Epithelial cell of esophagus (primary cell): ENCODE results near the gene TTC33.
"Not testable (repeated sequence)": the region's sequence is repeated elsewhere in the genome, so short reads cannot be mapped to it uniquely, and the experiment has no call there.

Experiments used
- DNase-seq: peaks from one replicate; pipeline ENCODE4 v3.0.0; 2010; ENCODE audit warnings: low read depth
- H3K4me3 ChIP-seq: 2 replicates; pipeline ENCODE4 v1.5.1; 2011; ENCODE audit warnings: mild to moderate bottlenecking, low read length, control low read depth
- TF ChIP-seq, protein P1 (sequence below): IDR thresholded peaks from 2 replicates; pipeline ENCODE4 v1.5.1; 2011; ENCODE audit warnings: low read depth, mild to moderate bottlenecking, low read length, control low read depth, inconsistent platforms; ENCODE audit not compliant: insufficient read depth; ENCODE audit errors: missing control alignments

Gene TTC33

DNA sequence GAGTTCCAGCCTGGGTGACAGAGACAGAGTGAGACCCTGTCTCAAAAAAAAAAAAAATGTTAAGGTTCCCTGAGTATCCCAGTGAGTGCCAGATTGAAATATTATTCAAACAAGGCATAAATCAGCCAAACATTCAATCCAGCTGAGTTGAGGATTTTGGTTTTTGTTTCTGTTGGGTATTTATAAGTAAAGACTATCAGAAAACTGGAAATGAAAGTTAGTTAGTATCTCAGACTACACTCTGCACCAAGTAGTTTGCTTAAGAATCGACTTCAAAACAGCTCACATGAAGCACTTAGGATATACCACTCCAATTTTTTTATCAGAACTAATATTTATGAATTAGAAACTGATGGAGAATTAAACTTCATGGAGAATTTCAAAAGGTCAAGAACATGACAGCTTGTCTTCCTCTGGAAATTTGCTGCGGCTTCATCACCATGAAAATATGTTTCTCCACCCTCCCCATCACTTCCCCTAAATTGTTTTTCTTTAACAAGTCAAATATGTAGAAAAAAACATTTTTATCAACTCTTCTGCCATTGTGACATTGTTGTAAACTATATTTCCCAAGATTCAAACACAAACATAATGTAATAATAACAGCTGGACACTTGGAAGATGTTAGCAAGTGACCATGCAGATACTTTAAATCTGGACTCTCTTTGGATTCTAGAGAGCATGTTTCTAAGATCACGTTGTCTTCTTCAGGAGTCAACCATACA, 186.1 kb downstream of the TTC33 start:
- DNase-seq = no peak
- TF ChIP-seq, protein P1, sequence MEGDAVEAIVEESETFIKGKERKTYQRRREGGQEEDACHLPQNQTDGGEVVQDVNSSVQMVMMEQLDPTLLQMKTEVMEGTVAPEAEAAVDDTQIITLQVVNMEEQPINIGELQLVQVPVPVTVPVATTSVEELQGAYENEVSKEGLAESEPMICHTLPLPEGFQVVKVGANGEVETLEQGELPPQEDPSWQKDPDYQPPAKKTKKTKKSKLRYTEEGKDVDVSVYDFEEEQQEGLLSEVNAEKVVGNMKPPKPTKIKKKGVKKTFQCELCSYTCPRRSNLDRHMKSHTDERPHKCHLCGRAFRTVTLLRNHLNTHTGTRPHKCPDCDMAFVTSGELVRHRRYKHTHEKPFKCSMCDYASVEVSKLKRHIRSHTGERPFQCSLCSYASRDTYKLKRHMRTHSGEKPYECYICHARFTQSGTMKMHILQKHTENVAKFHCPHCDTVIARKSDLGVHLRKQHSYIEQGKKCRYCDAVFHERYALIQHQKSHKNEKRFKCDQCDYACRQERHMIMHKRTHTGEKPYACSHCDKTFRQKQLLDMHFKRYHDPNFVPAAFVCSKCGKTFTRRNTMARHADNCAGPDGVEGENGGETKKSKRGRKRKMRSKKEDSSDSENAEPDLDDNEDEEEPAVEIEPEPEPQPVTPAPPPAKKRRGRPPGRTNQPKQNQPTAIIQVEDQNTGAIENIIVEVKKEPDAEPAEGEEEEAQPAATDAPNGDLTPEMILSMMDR = no peak
- no peak overlapping the region for H3K4me3 ChIP-seq

DNA sequence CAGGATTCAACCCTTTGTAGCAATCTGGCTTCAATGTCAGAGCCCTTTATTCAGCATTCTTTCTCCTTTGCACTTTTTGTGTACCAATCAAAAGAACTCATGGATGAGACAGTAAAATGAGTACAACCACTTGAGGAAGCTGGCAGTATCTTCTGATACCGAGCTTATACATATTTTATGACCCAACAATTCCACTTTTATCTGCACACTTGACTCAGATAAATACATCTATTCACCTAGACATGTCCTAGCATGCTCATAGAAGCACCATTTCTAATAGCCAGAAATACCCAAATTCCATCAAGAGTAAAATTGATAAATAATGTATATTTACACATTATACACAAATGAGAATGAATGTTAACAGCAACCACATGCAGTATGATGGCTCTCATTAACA, 187.2 kb downstream of the TTC33 start:
- peak; percentile 44 for DNase-seq
- TF ChIP-seq, protein P1 = no peak

DNA sequence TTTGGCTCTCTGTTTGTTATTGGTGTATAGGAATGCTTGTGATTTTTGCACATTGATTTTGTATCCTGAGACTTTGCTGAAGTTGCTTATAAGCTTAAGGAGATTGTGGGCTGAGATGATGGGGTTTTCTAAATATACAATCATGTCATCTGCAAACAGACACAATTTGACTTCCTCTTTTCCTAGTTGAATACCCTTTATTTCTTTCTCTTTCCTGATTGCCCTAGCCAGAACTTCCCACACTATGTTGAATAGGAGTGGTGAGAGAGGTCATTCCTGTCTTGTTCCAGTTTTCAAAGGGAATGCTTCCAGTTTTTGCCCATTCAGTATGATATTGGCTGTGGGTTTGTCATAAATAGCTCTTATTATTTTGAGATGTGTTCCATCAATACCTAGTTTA, 192.6 kb downstream of the TTC33 start:
- H3K4me3 ChIP-seq, DNase-seq: not testable (repeated sequence)

More for the DNA sequence above, 187.2 kb downstream of the TTC33 start:
- no peak overlapping the region for H3K4me3 ChIP-seq

DNA sequence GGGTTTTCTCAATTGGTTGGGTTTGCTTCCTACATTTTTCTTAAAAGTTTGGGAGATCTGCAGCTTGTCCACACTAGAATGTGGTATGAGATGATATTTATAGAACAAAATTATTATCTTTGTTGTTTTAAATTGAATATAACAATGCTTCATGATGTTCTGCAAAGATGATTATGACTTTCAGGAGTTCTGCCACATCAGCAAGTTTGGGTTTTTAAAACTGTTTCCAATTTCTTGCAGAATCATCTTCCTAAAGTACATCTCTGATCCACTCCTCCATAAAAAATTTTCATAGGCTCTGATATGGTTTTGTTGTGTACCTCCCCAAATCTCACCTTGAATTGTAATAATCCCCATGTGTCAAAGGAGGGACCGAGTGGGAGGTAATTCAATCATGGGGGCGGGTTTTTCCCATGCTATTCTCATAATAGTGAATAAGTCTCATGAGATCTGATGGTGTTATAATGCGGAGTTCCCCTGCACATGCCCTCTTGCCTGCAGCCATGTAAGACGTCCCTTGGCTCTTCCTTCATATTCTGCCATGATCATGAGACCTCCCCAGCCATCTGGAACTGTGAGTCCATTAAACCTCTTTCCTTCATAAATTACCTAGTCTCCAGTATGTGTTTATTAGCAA, 195.2 kb downstream of the TTC33 start:
- DNase-seq = no peak
- TF ChIP-seq, protein P1 = no peak
- no peak overlapping the region for H3K4me3 ChIP-seq

DNA sequence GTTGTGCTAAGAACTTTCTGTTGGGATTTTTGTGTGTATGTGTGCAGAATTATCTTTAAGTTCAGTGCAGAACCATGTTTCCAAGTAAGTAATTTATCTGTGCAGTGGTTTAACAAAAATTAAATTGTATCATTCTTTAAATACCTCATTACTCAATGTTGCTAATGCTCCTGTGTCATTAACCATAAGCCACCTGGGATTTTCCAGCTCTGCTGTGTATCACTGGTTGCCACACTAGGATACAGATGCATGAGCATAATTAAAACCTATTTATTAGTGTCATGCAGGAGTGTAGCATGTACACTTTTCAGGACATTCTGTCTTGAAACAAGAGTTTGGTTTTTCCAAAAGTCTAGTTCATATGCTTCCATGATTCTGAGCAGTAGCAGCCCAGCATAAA, 196.5 kb downstream of the TTC33 start:
- no peak for DNase-seq

DNA sequence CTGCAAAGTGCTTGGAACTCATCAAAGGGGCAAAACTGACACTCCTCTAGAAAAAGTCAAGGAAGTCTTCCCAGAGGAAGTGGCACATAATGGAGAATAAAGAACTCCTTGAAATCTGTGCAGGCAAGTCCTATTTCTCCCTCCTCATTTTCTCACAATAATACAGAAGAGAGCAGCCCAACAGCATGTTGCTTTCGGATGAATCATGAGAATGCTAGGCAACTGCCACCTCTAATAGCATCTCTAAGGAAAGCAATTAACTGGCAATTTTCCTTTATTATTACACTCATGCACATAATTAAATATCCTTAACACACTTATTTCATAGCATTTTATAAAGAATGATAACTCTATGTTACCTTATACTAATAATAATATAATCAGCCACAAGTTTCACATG, 198.3 kb downstream of the TTC33 start:
- TF ChIP-seq, protein P1 = no peak
- no peak overlapping the region for H3K4me3 ChIP-seq
- no peak for DNase-seq

More for the DNA sequence above, 196.5 kb downstream of the TTC33 start:
- TF ChIP-seq, protein P1 = no peak
- no peak overlapping the region for H3K4me3 ChIP-seq

DNA sequence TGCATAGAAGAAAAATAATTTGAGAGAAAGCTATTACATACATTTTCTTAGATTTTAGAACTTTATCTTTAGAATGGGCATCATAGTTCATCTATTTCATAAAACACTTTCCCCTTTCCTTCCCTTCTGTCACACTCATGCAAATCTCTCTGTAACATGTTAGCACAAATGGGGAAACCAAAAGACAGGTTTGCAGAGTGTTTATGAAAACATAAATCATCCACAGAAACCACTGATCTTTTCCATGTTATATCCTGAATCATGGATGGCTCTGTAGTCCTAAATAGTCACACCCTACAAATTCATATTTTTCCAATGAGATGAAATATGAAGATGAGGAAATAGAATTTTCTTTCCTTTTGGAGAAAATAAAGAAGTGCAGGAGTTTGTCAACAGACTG, 198.9 kb downstream of the TTC33 start:
- TF ChIP-seq, protein P1 = no peak
- H3K4me3 ChIP-seq = no peak overlapping the region
- no peak for DNase-seq
